Activated CD8-positive, alpha-beta memory T cell treated with anti-CD3 and anti-CD28 coated beads, Interleukin-2, amount 50 U/mL, for 48 hours (primary cell): ENCODE measurements around the gene GLS2.
A peak's percentile ranks its signal among the peaks of the same experiment; 100 is the strongest.
"Not testable (repeated sequence)": the region's sequence is repeated elsewhere in the genome, so short reads cannot be mapped to it uniquely, and the experiment has no call there.

Source experiments
- DNase-seq: peaks from one replicate; pipeline ENCODE4 v3.0.0-alpha.2; 2020

Gene GLS2

GRCh38 chr12:56488041-56488955 lies at the start of gene GLS2:
GLS2 (minus strand) TSS chr12:56488161; CDS start chr12:56488118, 43 bp downstream.
- DNase-seq: peak; percentile 81

GRCh38 chr12:56537546-56537945 lies 49.6 kb upstream of the GLS2 start:
- no peak for DNase-seq

DNA sequence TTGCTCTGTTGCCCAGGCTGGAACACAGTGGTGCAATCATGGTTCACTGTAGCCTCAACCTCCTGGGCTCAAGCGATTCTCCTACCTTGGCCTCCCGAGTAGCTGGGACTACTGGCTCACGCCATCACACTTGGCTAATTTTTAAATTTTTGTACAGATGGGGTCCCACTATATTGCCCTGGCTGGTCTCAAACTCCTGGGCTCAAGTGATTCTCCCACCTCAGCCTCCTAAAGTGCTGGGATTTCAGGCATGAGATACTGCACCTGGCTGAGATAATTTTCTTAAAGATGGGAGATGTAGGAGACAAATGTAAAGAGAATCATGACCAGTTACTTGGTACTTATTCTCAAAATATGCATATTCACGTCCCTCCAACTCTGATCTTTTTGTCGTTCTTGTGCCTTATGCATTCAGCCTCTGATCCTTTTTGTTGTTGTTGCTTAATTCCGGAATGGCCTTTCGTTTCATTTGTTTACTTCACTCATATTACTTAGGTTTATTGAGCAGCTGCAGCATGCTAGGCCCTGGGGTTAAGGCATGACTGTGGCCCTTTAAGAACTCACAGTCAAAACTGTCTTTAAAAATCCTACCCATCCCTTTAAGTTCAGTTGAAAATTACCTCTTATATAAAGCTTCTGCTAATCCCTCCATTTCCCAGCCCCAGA lies 42.6 kb upstream of the GLS2 start:
- no peak for DNase-seq

DNA sequence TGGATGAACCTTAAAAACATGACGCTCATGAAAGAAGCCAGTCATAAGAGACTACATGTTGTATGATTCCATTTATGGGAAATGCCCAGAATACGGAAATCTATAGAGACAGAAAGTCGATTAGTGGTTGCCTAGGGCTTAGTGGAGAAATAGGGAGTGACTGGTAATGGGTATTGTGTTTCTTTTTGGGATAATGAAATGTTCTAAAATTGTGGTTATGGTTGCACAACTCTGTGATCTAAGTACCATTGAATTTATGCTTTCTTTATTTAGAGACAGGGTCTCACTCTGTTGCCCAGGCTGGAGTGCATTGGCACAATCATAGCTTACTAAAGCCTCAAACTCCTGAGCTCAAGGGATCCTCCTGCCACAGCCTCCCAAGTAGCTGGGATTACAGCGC lies 41.7 kb upstream of the GLS2 start:
- DNase-seq: no peak

GRCh38 chr12:56528846-56529245 lies 40.9 kb upstream of the GLS2 start:
- no peak for DNase-seq

DNA sequence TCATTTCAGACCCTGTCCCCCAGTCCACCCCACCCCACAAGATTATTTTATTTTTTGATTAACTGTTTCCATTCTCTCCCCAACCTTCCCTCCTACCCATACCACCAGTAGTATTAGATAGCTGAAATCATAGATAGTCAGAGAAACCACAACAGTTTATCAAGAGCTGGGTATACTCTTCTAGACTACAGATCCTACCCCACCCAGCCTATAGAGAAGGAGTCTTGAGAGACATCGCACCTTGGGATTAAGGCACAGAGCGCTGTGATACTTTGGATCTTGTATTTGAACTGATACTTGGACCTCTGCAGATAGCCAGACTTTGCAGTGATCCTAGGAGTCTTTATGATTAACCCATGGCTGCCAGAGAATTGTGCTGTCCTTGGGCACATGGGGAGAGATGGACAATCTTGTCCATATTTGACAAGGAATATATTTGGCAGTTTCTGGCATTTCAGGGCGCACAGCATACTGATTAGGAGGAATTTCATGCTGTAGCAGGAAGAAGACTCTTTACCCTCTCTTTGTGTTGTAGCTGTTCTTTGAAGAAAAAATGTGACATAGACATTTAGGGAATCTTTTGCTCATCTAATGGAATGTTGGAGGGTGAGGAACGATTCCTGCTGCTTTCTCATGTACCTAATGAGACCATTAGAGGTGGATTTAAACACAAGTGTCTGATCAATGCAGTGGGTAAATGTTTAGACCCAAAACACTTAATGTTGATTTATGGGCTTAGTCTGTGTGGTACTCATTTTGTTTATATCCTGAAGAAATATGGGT lies 34.6 kb upstream of the GLS2 start:
- no peak for DNase-seq

DNA sequence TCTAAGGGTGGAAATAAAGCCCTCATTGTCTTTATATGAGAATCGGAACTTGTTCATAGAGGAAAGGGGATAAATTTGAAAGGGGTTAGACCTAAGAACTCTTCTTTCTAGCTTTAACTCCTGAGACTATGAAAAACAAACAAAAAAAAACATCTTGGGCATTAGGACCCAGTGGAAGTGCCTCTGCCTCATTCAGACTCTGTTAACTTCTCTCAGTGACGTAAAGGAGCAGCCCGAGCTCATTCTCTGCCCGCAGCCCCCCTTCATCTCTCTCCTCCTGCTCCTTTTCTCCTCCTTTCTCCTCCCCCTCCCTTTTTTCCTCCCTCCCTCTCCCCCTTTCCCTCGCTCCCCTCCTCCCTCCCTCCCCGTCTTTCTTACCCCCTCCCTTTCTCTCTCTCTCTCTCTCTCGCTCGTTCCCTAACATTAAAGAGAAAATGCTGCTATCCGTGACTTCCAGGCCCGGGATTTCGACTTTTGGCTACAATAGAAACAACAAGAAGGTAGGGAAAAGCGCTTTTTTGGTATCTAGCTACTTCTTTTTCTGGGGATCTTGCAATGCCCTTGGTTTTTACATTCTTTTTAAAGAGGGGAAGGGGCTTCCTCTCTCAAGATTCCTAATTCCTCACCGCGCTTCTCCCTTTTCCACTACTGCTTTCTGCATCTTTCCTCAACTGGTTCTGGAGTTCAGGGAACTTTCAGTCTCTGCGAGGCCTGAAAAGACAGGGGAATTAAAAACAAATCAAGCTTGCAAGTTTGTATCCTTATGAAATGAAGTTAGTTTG lies 33.8 kb upstream of the GLS2 start, which contains the start of gene RBMS2:
RBMS2 (plus strand) TSS at position 231 of the 782 bp plus-strand sequence; CDS start at position 435, 204 bp downstream.
- DNase-seq: peak; percentile 54

DNA sequence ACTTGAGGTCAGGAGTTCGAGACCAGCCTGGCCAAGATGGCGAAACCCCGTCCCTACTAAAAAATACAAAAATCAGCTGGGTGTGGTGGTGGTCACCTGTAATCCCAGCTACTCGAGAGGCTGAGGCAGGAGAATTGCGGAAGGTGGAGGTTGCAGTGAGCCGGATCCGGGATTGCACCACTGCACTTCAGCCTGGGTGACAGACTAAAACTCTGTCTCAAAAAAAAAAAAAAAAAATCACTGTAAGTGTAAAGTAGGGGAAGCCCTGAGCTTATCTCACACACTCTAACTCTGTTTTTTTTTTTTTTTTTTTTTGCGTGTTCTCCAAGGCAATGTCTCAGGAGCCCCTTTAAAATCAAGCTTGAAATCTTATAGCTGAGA lies 33.2 kb upstream of the GLS2 start:
- DNase-seq: no peak

DNA sequence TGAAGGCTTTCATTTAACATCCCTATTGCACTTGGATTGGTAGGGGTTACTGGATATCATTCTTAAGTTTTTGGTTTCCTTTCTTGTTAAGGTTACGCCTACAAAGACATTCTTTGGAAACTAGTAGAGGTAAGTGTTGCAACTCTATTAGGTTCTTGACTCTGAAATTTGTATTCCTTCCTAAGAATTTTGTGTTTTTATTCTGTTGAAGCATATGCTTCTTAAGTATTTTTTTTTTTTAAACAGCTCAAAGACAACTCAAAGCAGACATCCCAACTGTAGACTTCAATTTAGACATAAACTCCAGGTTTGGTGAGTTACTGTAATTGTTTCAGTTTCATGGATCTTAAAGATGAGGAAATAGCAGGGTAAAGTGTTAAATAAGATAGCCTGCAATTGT lies 32.5 kb upstream of the GLS2 start:
- DNase-seq: no peak

DNA sequence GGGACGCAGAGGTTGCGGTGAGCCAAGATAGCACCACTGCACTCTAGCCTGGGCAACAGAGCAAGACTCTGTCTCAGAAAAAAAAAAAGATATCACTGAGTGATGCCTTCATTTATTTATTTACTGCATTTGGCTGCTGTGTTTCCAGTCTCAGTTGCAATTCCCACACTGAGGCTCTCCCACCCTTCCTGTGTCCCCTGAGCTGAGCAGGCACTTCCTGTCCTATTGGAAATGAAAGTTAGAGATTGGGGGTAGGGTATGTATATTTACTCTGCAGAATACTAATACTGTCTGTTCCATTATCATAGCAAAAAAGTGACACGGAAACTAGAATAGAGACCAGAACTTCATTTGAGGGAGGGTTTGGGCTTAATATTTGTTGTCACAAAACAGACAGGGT lies 32.1 kb upstream of the GLS2 start:
- no peak for DNase-seq

DNA sequence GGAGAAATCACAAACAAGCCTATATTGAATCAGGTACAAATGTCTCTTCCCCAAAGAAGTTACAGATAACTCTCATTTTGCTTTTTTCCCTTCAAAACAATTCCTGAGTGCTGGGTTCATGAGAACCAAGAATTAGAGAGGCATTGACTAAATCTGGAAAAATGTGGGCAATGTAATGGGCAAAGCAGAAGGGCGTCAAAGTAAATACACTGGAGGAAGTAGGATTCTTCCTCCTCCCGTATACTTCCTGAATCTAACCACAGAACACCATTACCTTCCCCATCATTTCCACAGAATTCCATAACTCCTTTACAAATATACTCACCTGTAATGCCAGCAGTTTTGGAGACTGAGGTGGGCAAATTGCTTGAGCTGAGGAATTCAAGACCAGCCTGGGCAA lies 30.6 kb upstream of the GLS2 start:
- DNase-seq: no peak

GRCh38 chr12:56517854-56518253 lies 29.9 kb upstream of the GLS2 start:
- no peak for DNase-seq

- not testable (repeated sequence) for DNase-seq
These were observed 26.0 kb upstream of the GLS2 start for GRCh38 chr12:56514014-56514318.

GRCh38 chr12:56510786-56511185 lies 22.8 kb upstream of the GLS2 start:
- DNase-seq: no peak

- DNase-seq: peak; percentile 17
These were observed 11.9 kb upstream of the GLS2 start for GRCh38 chr12:56499879-56500278.

- DNase-seq: peak; percentile 40
These were observed 11.5 kb upstream of the GLS2 start for GRCh38 chr12:56499452-56499851.

- peak; percentile 15 for DNase-seq
These were observed 10.4 kb upstream of the GLS2 start for GRCh38 chr12:56498126-56498902.

- DNase-seq: peak; percentile 83
These were observed 8.7 kb upstream of the GLS2 start for GRCh38 chr12:56496704-56497103.

DNA sequence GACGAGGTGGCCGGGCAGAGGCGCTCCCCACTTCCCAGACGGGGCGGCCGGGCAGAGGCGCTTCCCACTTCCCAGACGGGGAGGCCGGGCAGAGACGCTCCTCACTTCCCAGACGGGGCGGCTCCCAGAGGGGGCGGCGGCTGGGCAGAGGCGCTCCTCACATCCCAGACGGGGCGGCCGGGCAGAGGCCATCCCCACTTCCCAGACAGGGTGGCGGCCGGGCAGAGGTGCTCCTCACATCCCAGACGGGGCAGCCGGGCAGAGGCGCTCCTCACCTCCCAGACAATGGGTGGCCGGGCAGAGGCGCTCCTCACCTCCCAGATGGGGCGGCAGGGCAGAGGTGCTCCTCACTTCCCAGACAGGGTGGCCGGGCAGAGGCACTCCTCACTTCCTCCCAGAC lies 6.5 kb upstream of the GLS2 start:
- DNase-seq: peak; percentile 33

DNA sequence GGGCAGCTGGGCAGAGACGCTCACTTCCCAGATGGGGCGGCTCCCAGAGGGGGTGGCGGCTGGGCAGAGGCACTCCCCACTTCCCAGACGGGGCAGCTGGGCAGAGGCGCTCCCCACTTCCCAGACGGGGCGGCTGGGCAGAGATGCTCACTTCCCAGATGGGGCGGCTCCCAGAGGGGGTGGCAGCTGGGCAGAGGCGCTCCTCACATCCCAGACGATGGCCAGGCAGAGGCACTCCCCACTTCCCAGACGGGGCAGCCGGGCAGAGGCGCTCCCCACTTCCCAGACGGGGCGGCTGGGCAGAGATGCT lies 6.1 kb upstream of the GLS2 start:
- not testable (repeated sequence) for DNase-seq

DNA sequence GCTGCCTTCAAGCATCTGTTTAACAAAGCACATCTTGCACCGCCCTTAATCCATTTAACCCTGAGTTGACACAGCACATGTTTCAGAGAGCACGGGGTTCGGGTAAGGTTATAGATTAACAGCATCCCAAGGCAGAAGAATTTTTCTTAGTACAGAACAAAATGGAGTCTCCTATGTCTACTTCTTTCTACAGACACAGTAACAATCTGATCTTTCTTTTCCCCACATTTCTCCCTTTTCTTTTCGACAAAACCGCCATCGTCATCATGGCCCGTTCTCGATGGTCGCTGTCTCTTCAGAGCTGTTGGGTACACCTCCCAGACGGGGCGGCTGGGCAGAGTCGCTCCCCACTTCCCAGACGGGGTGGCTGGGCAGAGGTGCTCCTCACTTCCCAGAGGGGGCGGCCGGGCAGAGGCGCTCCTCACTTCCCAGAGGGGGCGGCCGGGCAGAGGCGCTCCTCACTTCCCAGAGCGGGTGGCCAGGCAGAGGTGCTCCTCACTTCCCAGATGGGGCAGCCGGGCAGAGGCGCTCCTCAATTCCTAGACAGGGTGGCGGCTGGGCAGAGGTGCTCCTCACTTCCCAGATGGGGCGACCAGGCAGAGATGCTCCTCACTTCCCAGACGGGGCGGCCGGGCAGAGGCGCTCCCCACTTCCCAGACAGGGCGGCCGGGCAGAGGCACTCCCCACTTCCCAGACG lies 5.6 kb upstream of the GLS2 start:
- peak; percentile 28 for DNase-seq
